ENCODE data around the gene VCAN. TPM values are rescaled to one million over a fixed set of nuclear protein-coding genes. Genes with fewer than 3 reads are reported as not detected.

The VCAN gene
- total RNA-seq, 4 donors from 2014 or later, result 53.0 to 833 (median 65.1) TPM

DNA sequence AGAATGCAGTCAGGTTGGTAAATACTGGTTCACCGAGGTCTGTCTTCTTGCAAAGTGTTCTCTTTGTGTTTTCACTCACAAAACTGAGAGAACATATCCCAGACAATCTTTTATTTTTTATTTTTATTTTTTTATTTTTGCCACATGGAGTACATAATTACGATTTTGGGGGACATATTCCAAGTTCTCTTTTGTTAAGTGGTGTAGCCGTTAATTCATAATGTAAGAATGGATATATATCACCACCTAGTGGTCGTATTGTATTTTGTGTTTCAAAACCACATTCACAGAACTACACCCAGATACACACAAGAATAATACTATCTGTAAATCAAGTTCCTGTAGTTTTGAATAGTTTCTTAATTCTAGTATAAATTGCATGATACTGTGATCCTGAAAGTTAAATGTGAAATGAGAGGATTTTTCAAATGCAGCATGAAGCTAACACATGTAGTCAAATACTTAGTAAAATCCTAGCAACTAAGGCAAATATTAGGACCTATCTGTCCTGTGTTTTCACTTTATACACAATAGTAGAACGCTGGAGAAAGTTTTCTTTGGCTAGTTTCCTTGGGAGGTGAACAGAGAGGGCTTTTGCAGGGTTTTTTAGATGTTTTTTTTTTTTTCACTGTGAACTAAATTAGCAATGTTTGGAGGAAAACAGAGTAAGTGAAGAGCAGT is 92.7 kb downstream of the VCAN start:
- intact Hi-C loops (cut with DNase I; ENCODE audit: low total_unique reads), result no loop called here
- H3K36me3 ChIP-seq, result no peaks in the 10 kb centered on the region
- no peak overlapping the region for H3K4me3 ChIP-seq
- H3K27ac ChIP-seq, result no peak overlapping the region
- DNase-seq, result no peak
- H3K27me3 ChIP-seq, result no peaks in the 10 kb centered on the region
- H3K4me1 ChIP-seq, result no peaks in the 10 kb centered on the region
- TF ChIP-seq, protein P1, sequence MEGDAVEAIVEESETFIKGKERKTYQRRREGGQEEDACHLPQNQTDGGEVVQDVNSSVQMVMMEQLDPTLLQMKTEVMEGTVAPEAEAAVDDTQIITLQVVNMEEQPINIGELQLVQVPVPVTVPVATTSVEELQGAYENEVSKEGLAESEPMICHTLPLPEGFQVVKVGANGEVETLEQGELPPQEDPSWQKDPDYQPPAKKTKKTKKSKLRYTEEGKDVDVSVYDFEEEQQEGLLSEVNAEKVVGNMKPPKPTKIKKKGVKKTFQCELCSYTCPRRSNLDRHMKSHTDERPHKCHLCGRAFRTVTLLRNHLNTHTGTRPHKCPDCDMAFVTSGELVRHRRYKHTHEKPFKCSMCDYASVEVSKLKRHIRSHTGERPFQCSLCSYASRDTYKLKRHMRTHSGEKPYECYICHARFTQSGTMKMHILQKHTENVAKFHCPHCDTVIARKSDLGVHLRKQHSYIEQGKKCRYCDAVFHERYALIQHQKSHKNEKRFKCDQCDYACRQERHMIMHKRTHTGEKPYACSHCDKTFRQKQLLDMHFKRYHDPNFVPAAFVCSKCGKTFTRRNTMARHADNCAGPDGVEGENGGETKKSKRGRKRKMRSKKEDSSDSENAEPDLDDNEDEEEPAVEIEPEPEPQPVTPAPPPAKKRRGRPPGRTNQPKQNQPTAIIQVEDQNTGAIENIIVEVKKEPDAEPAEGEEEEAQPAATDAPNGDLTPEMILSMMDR (IDR thresholded peaks at IDR 0.05), result peak; percentile 51 to 64 (median 54)
- no peak for TF ChIP-seq POLR2A (IDR thresholded peaks at IDR 0.05)
- H3K9me3 ChIP-seq, result no peaks in the 10 kb centered on the region

DNA sequence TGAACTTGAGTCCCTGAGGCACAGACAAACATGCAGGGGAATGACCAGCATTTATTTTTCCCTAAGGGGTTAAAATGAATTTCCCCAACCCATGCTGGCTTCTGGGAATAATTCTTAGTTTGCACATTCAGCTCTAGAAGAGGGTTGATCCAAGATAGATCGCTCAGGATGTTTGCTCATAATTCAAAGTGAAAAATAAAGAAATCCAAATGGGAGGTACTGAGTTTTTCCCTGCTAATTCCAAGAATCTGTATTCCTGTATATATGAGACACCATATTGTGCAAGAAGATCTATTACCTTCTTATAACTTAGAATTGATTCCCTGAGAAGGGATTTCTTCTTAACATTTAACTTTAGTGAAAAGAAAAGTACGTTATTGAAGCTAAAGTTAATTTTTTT is 96.2 kb downstream of the VCAN start:
- intact Hi-C loops (cut with DNase I; ENCODE audit: low total_unique reads), result no loop called here
- H3K4me3 ChIP-seq, result no peak overlapping the region
- H3K27ac ChIP-seq, result no peak overlapping the region
- H3K4me1 ChIP-seq, result no peaks in the 10 kb centered on the region
- DNase-seq, result no peak
- H3K36me3 ChIP-seq, result no peaks in the 10 kb centered on the region
- H3K27me3 ChIP-seq, result no peaks in the 10 kb centered on the region
- no peaks in the 10 kb centered on the region for H3K9me3 ChIP-seq
- TF ChIP-seq POLR2A (IDR thresholded peaks at IDR 0.05), result no peak
- TF ChIP-seq, protein P1 (IDR thresholded peaks at IDR 0.05), result no peak

DNA sequence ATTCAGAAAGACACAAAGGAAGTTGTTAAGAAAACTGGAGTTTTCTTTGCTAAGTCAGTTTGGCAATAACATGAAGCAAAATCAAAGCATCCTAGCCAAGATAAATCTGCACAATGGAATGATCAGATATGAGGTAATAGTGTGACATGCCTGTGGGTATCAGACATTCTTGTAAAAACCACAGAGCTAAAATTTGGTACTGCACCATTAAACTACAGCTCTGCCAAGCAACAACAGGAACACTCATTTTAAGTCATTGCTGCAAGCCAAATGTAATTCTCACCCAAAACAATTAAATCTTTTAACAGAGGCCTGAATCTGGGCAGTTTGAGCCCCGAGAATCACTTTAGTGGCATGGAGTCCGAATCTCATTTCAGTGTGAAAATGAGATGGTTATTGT is 96.6 kb downstream of the VCAN start:
- no peaks in the 10 kb centered on the region for H3K27me3 ChIP-seq
- intact Hi-C loops (cut with DNase I; ENCODE audit: low total_unique reads), result no loop called here
- no peaks in the 10 kb centered on the region for H3K36me3 ChIP-seq
- no peak overlapping the region for H3K4me3 ChIP-seq
- no peak for DNase-seq
- H3K27ac ChIP-seq, result no peak overlapping the region
- TF ChIP-seq POLR2A (IDR thresholded peaks at IDR 0.05), result no peak
- TF ChIP-seq, protein P1 (IDR thresholded peaks at IDR 0.05), result no peak
- H3K4me1 ChIP-seq, result no peaks in the 10 kb centered on the region
- no peaks in the 10 kb centered on the region for H3K9me3 ChIP-seq

DNA sequence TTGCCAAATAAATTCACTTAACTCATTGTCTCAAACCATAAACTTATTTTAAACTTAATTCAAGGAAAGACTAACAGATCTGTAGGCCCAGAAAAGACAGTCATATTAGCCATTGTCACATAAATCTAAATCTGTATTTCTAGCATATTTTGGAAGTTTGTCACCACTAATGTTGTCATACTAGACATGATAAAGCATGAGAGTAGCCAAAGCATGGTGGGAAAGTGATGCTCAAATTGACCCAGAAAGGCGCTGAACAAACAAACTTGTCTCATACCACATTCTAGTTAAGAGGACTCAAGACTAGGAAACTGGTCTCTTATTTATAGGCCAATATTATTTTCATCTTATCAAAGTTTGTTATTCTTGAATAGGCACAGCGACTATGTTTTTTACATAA is 99.4 kb downstream of the VCAN start:
- Histone ChIP-seq H3K4me1 (no peaks in the 10 kb centered on the region), H3K27ac (no peak overlapping the region), H3K4me3 (no peak overlapping the region), H3K36me3 (no peaks in the 10 kb centered on the region), H3K9me3 (no peaks in the 10 kb centered on the region), H3K27me3 (no peaks in the 10 kb centered on the region)
- intact Hi-C loops (cut with DNase I; ENCODE audit: low total_unique reads), result no loop called here
- DNase-seq, result no peak
- TF ChIP-seq, protein P1 (IDR thresholded peaks at IDR 0.05), result no peak
- TF ChIP-seq POLR2A (IDR thresholded peaks at IDR 0.05), result no peak

DNA sequence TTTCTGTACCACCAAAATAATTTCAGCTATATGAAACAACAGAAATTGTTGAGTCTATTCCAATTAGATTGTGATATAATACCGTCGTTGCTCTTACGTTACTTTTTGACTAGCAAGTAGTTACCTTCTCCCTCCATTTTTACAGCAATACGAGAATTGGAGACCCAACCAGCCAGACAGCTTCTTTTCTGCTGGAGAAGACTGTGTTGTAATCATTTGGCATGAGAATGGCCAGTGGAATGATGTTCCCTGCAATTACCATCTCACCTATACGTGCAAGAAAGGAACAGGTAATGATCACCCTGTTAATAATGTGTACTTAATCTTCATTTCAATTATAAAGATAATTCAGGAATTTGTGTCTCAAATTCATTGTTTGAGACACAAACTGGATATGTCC is 100.7 kb downstream of the VCAN start:
- H3K36me3 ChIP-seq, result no peaks in the 10 kb centered on the region
- DNase-seq, result no peak
- H3K4me3 ChIP-seq, result no peak overlapping the region
- H3K27me3 ChIP-seq, result no peaks in the 10 kb centered on the region
- H3K9me3 ChIP-seq, result no peaks in the 10 kb centered on the region
- H3K27ac ChIP-seq, result no peak overlapping the region
- no peaks in the 10 kb centered on the region for H3K4me1 ChIP-seq
- TF ChIP-seq, protein P1 (IDR thresholded peaks at IDR 0.05), result no peak
- TF ChIP-seq POLR2A (IDR thresholded peaks at IDR 0.05), result no peak
- intact Hi-C loops (cut with DNase I; ENCODE audit: low total_unique reads), result no loop called here

All from uterus (tissue), 4 donors.